ENCODE measurements around the gene CCND3.

DNA sequence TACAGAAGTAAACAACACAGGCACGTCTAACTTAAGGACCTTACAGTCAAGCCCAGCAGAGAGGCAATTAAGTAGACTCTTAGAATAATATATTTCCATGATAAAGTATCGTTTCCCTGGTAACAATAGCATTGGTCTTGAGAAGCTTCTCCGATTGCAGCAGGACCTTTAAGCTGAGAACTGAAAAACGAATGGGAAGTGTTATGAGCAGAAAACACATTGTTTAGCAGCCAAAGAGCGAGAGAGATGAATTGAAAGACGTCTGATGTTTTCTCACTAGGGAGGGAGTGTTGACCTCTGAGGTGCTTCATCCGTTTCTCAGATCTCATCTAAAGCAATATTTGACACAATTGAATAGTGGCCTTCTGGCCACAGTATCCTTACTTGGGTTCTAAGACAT is 19.5 kb downstream of the CCND3 start:
- TF ChIP-seq, protein P1, sequence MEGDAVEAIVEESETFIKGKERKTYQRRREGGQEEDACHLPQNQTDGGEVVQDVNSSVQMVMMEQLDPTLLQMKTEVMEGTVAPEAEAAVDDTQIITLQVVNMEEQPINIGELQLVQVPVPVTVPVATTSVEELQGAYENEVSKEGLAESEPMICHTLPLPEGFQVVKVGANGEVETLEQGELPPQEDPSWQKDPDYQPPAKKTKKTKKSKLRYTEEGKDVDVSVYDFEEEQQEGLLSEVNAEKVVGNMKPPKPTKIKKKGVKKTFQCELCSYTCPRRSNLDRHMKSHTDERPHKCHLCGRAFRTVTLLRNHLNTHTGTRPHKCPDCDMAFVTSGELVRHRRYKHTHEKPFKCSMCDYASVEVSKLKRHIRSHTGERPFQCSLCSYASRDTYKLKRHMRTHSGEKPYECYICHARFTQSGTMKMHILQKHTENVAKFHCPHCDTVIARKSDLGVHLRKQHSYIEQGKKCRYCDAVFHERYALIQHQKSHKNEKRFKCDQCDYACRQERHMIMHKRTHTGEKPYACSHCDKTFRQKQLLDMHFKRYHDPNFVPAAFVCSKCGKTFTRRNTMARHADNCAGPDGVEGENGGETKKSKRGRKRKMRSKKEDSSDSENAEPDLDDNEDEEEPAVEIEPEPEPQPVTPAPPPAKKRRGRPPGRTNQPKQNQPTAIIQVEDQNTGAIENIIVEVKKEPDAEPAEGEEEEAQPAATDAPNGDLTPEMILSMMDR (conservative IDR thresholded peaks at IDR 0.05; ENCODE audit: low read length) = no peak
- TF ChIP-seq EZH2phosphoT487 (IDR thresholded peaks at IDR 0.05; ENCODE audit: borderline replicate concordance) = no peak

Measured in Loucy (cell line).